Uterus (tissue), 2 donors: ENCODE results near the gene DIAPH3.

Source experiments
- CTCF ChIP-seq, 4 experiments: fragments of 200-600 bp in 2 of 4; fragments of 450-650 bp in 2 of 4; sonication (generic) in 2 of 4; IDR thresholded peaks; one replicate each; pipeline ENCODE4 v1.5.1; 2016 to 2019; ENCODE audit warnings: antibody characterized with exemption in 4 of 4, mild to moderate bottlenecking in 2 of 4, moderate library complexity in 1 of 4
- POLR2A ChIP-seq, 2 donors: fragments of 450-650 bp; IDR thresholded peaks; one replicate each; pipeline ENCODE4 v1.6.1; 2016; ENCODE audit warnings: antibody characterized with exemption in 2 of 2, mild to moderate bottlenecking in 1 of 2, moderate library complexity in 1 of 2

GRCh38 chr13:60158321-60158801 lies 5.4 kb downstream of the DIAPH3 start:
- TF ChIP-seq CTCF (IDR thresholded peaks at IDR 0.05) (no peak), POLR2A (IDR thresholded peaks at IDR 0.05) (no peak)
